ENCODE results near the gene BICD2.
"Not testable (repeated sequence)": the region's sequence is repeated elsewhere in the genome, so short reads cannot be mapped to it uniquely, and the experiment has no call there.

Gene BICD2

GRCh38 chr9:92764381-92764987 is at the start of gene BICD2:
TSS of gene BICD2 (minus strand) at chr9:92764833. CDS start at chr9:92764744, 89 bp downstream.
- no peak for DNase-seq (ENCODE audit: low spot score)

- DNase-seq (ENCODE audit: low spot score), result not testable (repeated sequence)
These were observed 45.1 kb upstream of the BICD2 start for GRCh38 chr9:92809629-92810326.

GRCh38 chr9:92808726-92809451 is 44.3 kb upstream of the BICD2 start:
- DNase-seq (ENCODE audit: low spot score), result peak; percentile 41

GRCh38 chr9:92807757-92808725 is 43.4 kb upstream of the BICD2 start:
- DNase-seq (ENCODE audit: low spot score), result no peak

GRCh38 chr9:92807031-92807756 is 42.6 kb upstream of the BICD2 start:
- DNase-seq (ENCODE audit: low spot score), result no peak

- DNase-seq (ENCODE audit: low spot score), result no peak
These were observed 40.1 kb upstream of the BICD2 start for GRCh38 chr9:92804727-92805126.

GRCh38 chr9:92798358-92798757 is 33.7 kb upstream of the BICD2 start:
- no peak for DNase-seq (ENCODE audit: low spot score)

GRCh38 chr9:92796337-92796804 is 31.7 kb upstream of the BICD2 start:
- not testable (repeated sequence) for DNase-seq (ENCODE audit: low spot score)

- DNase-seq (ENCODE audit: low spot score), result no peak
These were observed 31.1 kb upstream of the BICD2 start for GRCh38 chr9:92795598-92796336.

- no peak for DNase-seq (ENCODE audit: low spot score)
These were observed 30.4 kb upstream of the BICD2 start for GRCh38 chr9:92795000-92795399.

- DNase-seq (ENCODE audit: low spot score), result no peak
These were observed 29.8 kb upstream of the BICD2 start for GRCh38 chr9:92794426-92794825.

GRCh38 chr9:92790542-92791527 is 26.2 kb upstream of the BICD2 start:
- peak; percentile 90 for DNase-seq (ENCODE audit: low spot score)

GRCh38 chr9:92786298-92786697 is 21.7 kb upstream of the BICD2 start:
- no peak for DNase-seq (ENCODE audit: low spot score)

- no peak for DNase-seq (ENCODE audit: low spot score)
These were observed 17.3 kb upstream of the BICD2 start for GRCh38 chr9:92781899-92782298.

- DNase-seq (ENCODE audit: low spot score), result no peak
These were observed 15.6 kb upstream of the BICD2 start for GRCh38 chr9:92780206-92780605.

- no peak for DNase-seq (ENCODE audit: low spot score)
These were observed 10.8 kb upstream of the BICD2 start for GRCh38 chr9:92775466-92775865.

GRCh38 chr9:92774274-92774673 is 9.6 kb upstream of the BICD2 start:
- DNase-seq (ENCODE audit: low spot score), result no peak

- no peak for DNase-seq (ENCODE audit: low spot score)
These were observed 9.2 kb upstream of the BICD2 start for GRCh38 chr9:92773810-92774209.

- no peak for DNase-seq (ENCODE audit: low spot score)
These were observed 6.7 kb upstream of the BICD2 start for GRCh38 chr9:92771309-92771708.

Data from COLO829 (cell line).